Fibroblast of mammary gland (primary cell): ENCODE results near the gene NRDC.

ENCODE experiments used
- DNase-seq: peaks from one replicate; pipeline ENCODE4 v3.0.0-alpha.2; 2010; ENCODE audit warnings: low read depth
- H3K4me3 ChIP-seq: 2 replicates; pipeline ENCODE4 v1.5.1; 2011; ENCODE audit warnings: low read depth, mild to moderate bottlenecking, low read length, moderate library complexity; ENCODE audit not compliant: control insufficient read depth
- TF ChIP-seq, protein P1 (sequence below): conservative IDR thresholded peaks from 2 replicates; pipeline ENCODE4 v1.5.1; 2011; ENCODE audit warnings: low read depth, low read length, inconsistent platforms; ENCODE audit not compliant: control insufficient read depth, insufficient read depth

NRDC gene

DNA sequence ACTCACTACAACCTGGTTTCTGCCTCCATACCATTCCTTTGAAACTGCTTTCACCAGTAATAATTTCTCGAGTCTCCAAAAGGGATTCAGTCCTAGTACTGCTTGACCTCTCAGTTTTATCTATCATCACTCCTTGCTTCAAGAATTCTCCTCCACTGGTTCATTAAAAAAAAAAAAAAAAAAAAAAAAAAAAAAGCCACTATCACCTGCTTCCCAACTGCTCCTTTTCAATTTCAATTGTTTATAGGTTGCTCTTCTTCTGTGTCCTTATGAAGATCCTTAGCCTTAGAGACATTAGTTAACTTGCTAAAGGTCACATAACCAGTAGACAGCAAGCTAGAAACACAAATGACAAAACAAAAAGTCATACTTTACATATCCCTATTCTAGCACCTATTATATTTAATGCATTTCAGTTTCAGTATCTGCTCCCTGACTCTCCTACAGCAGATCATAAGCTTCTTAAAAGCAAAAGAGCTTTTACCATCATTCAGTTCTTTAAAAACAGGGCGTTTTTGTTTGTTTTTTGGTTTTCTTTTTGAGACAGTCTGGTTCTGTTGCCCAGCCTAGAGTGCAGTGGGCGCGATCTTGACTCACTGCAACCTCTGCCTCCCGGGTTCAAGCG lies 7.1 kb downstream of the NRDC start:
- H3K4me3 ChIP-seq, result no peak overlapping the region
- no peak for DNase-seq
- TF ChIP-seq, protein P1, sequence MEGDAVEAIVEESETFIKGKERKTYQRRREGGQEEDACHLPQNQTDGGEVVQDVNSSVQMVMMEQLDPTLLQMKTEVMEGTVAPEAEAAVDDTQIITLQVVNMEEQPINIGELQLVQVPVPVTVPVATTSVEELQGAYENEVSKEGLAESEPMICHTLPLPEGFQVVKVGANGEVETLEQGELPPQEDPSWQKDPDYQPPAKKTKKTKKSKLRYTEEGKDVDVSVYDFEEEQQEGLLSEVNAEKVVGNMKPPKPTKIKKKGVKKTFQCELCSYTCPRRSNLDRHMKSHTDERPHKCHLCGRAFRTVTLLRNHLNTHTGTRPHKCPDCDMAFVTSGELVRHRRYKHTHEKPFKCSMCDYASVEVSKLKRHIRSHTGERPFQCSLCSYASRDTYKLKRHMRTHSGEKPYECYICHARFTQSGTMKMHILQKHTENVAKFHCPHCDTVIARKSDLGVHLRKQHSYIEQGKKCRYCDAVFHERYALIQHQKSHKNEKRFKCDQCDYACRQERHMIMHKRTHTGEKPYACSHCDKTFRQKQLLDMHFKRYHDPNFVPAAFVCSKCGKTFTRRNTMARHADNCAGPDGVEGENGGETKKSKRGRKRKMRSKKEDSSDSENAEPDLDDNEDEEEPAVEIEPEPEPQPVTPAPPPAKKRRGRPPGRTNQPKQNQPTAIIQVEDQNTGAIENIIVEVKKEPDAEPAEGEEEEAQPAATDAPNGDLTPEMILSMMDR, result no peak

DNA sequence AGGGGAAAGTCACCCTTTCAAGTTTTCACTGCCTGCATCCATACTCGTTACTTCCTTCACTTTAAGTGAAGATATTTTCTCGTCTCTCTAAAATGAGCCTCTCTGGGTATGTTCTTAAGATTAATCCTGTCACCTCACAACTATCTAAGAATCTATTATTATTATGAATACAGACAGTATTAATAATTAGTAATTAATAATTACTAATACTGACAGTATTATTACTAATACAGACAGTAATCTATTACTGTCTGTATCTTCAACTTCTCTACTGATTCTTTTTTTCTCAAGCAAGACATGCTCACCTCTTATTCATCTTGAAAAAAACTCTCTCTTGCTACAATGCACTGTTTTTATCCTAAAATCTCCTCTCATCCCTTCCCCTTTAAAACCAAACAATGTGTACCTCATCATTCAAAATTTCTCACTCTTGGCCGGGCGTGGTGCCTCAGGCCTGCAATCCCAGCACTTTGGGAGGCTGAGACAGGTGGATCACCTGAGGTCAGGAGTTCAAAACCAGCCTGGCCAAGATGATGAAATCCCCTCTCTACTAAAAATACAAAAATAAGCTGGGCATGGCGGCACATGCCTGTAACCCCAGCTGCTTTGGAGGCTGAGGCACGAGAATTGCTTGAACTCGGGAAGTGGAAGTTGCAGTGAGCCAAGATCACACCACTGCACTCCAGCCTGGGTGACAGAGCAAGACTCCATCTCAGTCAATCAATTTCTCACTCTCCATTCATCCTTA lies 7.8 kb downstream of the NRDC start:
- no peak for DNase-seq
- TF ChIP-seq, protein P1, result no peak
- H3K4me3 ChIP-seq, result no peak overlapping the region

DNA sequence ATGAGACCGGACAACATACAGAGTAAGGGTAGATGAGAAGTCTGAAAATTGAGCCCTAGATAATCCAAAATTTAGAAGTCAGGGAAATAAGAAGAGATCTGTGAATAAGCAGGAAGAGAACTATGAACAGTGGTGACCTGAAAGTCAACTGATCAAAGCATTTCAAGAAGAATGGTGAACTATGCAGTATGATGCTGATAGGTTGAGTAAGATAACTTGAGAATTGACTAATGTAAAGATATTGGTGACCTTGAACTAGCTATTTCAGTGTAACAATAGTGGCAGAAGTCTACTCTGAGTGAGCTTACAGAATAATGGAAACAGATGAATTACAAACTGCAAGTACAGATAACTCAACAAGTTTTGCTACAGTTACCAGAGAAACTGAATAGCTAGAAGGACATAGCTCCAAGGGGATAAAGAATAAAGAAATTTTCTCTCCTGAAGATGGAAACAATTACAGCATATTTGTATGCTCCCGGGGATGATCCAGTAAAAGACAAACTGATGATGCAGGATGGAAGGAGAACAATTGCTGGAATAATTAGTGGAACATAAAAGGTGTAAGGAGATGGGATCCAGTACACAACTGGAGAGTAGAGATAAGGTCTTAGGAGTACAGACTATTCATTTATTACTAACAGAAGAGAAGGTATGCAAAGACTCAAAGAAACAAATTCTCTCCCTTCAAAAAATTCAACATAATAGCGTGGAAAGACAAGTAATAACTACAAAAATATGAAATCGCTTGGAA lies 10.9 kb downstream of the NRDC start:
- TF ChIP-seq, protein P1, result no peak
- DNase-seq, result no peak

GRCh38 chr1:51863384-51863783 lies 15.1 kb downstream of the NRDC start:
- TF ChIP-seq, protein P1, result no peak
- H3K4me3 ChIP-seq, result no peak overlapping the region
- DNase-seq, result no peak

More for the DNA sequence above, 10.9 kb downstream of the NRDC start:
- H3K4me3 ChIP-seq, result no peak overlapping the region

- TF ChIP-seq, protein P1, result no peak
- peak; percentile 57 for DNase-seq
Observed at GRCh38 chr1:51861669-51862068, 16.9 kb downstream of the NRDC start.

DNA sequence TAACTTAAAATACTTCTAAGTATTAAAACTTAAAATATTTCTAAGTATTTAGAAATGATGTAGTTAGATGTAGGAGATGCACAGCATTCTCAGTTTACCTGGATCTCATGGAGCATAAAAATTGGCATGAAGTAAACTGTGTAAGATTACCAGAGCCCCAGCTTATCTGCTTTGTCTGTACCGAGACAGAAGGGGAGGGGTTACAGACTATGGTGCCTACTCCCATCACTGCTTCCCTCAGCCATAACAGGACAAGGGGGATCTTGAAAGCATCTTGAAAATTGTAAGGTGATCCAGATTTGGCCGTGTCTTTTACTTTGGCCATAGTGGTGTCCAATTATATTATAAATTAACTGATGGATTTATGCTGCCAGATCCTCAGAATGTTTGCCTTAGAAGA lies 18.8 kb downstream of the NRDC start:
- TF ChIP-seq, protein P1, result no peak
- DNase-seq, result no peak
- H3K4me3 ChIP-seq, result no peak overlapping the region

More at GRCh38 chr1:51861669-51862068, 16.9 kb downstream of the NRDC start:
- H3K4me3 ChIP-seq, result no peak overlapping the region
